Loucy (cell line): ENCODE results near the gene EPHB1.

Experiments used
- H2AFZ ChIP-seq: fragments of 200-600 bp; sonication (generic); 2 replicates; pipeline ENCODE4 v1.6.0; 2016; ENCODE audit warnings: antibody characterized with exemption, mild to moderate bottlenecking, low read length, moderate library complexity
- H3F3A ChIP-seq: fragments of 200-600 bp; 2 replicates; pipeline ENCODE4 v1.6.0; 2016; ENCODE audit warnings: antibody characterized with exemption, low read depth, mild to moderate bottlenecking
- H3K27me3 ChIP-seq: fragments of 200-600 bp; sonication (generic); 2 replicates; pipeline ENCODE4 v1.6.1; 2014; ENCODE audit warnings: low read length, mild to moderate bottlenecking; ENCODE audit not compliant: insufficient read depth, poor library complexity, severe bottlenecking
- H3K36me3 ChIP-seq: fragments of 200-600 bp; sonication (generic); 2 replicates; pipeline ENCODE4 v1.6.1; 2016; ENCODE audit warnings: low read length; ENCODE audit not compliant: insufficient read depth
- H3K4me1 ChIP-seq: fragments of 200-600 bp; sonication (generic); 2 replicates; pipeline ENCODE4 v1.5.1; 2014; ENCODE audit warnings: low read length, mild to moderate bottlenecking; ENCODE audit not compliant: insufficient read depth, poor library complexity, severe bottlenecking
- H3K4me2 ChIP-seq: fragments of 200-600 bp; sonication (generic); 2 replicates; pipeline ENCODE4 v1.6.0; 2014; ENCODE audit warnings: antibody characterized with exemption, low read length, low read depth, mild to moderate bottlenecking; ENCODE audit not compliant: poor library complexity, severe bottlenecking
- H3K4me3 ChIP-seq: fragments of 200-600 bp; sonication (generic); 2 replicates; pipeline ENCODE4 v1.5.1; 2014; ENCODE audit warnings: low read length, mild to moderate bottlenecking, mixed read lengths; ENCODE audit not compliant: poor library complexity, severe bottlenecking
- H3K79me2 ChIP-seq: fragments of 200-600 bp; sonication (generic); 2 replicates; pipeline ENCODE4 v1.6.1; 2014; ENCODE audit warnings: low read length; ENCODE audit not compliant: insufficient read depth
- H3K9ac ChIP-seq: fragments of 200-600 bp; sonication (generic); 2 replicates; pipeline ENCODE4 v1.6.0; 2014; ENCODE audit warnings: mild to moderate bottlenecking, low read depth, low read length, moderate library complexity; ENCODE audit not compliant: poor library complexity, severe bottlenecking
- H3K9me2 ChIP-seq: fragments of 200-600 bp; sonication (generic); replicated peaks from 2 replicates; pipeline ENCODE4 v1.6.1; 2016; ENCODE audit warnings: low read depth, low read length, mixed read lengths
- H3K9me3 ChIP-seq: fragments of 200-600 bp; sonication (generic); 2 replicates; pipeline ENCODE4 v1.6.1; 2014; ENCODE audit warnings: mild to moderate bottlenecking, antibody characterized with exemption, low read length, low read depth; ENCODE audit not compliant: insufficient read depth
- H4K20me1 ChIP-seq: fragments of 200-600 bp; sonication (generic); 2 replicates; pipeline ENCODE4 v1.6.0; 2014; ENCODE audit warnings: antibody characterized with exemption, low read length, mild to moderate bottlenecking; ENCODE audit not compliant: insufficient read depth, poor library complexity, severe bottlenecking
- CTCF ChIP-seq: fragments of 200-600 bp; sonication (generic); conservative IDR thresholded peaks from 2 replicates; pipeline ENCODE4 v1.5.1; 2014; ENCODE audit warnings: mild to moderate bottlenecking, antibody characterized with exemption, low read length
- EZH2phosphoT487 ChIP-seq: fragments of 200-600 bp; IDR thresholded peaks from 2 replicates; pipeline ENCODE4 v1.6.1; 2018; ENCODE audit warnings: antibody characterized with exemption, mild to moderate bottlenecking, moderate library complexity, borderline replicate concordance

The EPHB1 gene

GRCh38 chr3:134879990-134880389, 84.9 kb downstream of the EPHB1 start:
- Histone ChIP-seq H3K4me2 (no peak overlapping the region), H3K36me3 (no peaks in the 10 kb centered on the region), H3F3A (no peaks in the 10 kb centered on the region), H3K9me2 (no peaks in the 10 kb centered on the region), H3K4me1 (peaks cover 4% of the 10 kb centered on the region), H4K20me1 (no peaks in the 10 kb centered on the region), H3K9me3 (no peaks in the 10 kb centered on the region), H3K27me3 (no peaks in the 10 kb centered on the region), H3K79me2 (no peaks in the 10 kb centered on the region), H3K9ac (no peak overlapping the region), H2AFZ (no peak overlapping the region), H3K4me3 (no peak overlapping the region)
- TF ChIP-seq CTCF (no peak), EZH2phosphoT487 (no peak)

GRCh38 chr3:134880431-134880830, 85.4 kb downstream of the EPHB1 start:
- Histone ChIP-seq H3K9ac (no peak overlapping the region), H3K27me3 (no peaks in the 10 kb centered on the region), H3K4me3 (no peak overlapping the region), H2AFZ (no peak overlapping the region), H3K9me3 (no peaks in the 10 kb centered on the region), H4K20me1 (no peaks in the 10 kb centered on the region), H3K36me3 (no peaks in the 10 kb centered on the region), H3K9me2 (no peaks in the 10 kb centered on the region), H3K4me2 (no peak overlapping the region), H3K4me1 (peaks cover 7% of the 10 kb centered on the region), H3K79me2 (no peaks in the 10 kb centered on the region), H3F3A (no peaks in the 10 kb centered on the region)
- no peak for TF ChIP-seq EZH2phosphoT487
- no peak for TF ChIP-seq CTCF

GRCh38 chr3:134881305-134881704, 86.2 kb downstream of the EPHB1 start:
- Histone ChIP-seq H3K36me3 (no peaks in the 10 kb centered on the region), H3K9me2 (no peaks in the 10 kb centered on the region), H3K79me2 (no peaks in the 10 kb centered on the region), H3K4me3 (no peak overlapping the region), H3K27me3 (no peaks in the 10 kb centered on the region), H3K9ac (no peak overlapping the region), H3K4me1 (peaks cover 15% of the 10 kb centered on the region), H3F3A (no peaks in the 10 kb centered on the region), H2AFZ (no peak overlapping the region), H4K20me1 (no peaks in the 10 kb centered on the region), H3K4me2 (no peak overlapping the region), H3K9me3 (no peaks in the 10 kb centered on the region)
- no peak for TF ChIP-seq EZH2phosphoT487

- Histone ChIP-seq H3K36me3 (no peaks in the 10 kb centered on the region), H3K4me2 (no peak overlapping the region), H3K9me3 (no peaks in the 10 kb centered on the region), H3K9me2 (no peaks in the 10 kb centered on the region), H3K27me3 (no peaks in the 10 kb centered on the region), H3K4me1 (peaks cover 27% of the 10 kb centered on the region), H2AFZ (no peak overlapping the region), H3K79me2 (no peaks in the 10 kb centered on the region), H3K9ac (no peak overlapping the region), H3K4me3 (no peak overlapping the region), H4K20me1 (no peaks in the 10 kb centered on the region), H3F3A (no peaks in the 10 kb centered on the region)
- no peak for TF ChIP-seq EZH2phosphoT487
- TF ChIP-seq CTCF: no peak
Observed at GRCh38 chr3:134883697-134884385, 88.8 kb downstream of the EPHB1 start.
